NB4 (cell line): ENCODE measurements around the gene MOB3C.

ENCODE experiments used
- MYC ChIP-seq: IDR thresholded peaks from 2 replicates; pipeline ENCODE4 v1.6.1; 2011; ENCODE audit warnings: low read depth, low read length
- TF ChIP-seq, protein P1 (sequence below): IDR thresholded peaks from one replicate; pipeline ENCODE4 v1.5.1; 2012; ENCODE audit warnings: low read depth, low read length
- TF ChIP-seq, protein P2 (sequence below): IDR thresholded peaks from 2 replicates; pipeline ENCODE4 v1.6.1; 2011; ENCODE audit warnings: low read depth, low read length

DNA sequence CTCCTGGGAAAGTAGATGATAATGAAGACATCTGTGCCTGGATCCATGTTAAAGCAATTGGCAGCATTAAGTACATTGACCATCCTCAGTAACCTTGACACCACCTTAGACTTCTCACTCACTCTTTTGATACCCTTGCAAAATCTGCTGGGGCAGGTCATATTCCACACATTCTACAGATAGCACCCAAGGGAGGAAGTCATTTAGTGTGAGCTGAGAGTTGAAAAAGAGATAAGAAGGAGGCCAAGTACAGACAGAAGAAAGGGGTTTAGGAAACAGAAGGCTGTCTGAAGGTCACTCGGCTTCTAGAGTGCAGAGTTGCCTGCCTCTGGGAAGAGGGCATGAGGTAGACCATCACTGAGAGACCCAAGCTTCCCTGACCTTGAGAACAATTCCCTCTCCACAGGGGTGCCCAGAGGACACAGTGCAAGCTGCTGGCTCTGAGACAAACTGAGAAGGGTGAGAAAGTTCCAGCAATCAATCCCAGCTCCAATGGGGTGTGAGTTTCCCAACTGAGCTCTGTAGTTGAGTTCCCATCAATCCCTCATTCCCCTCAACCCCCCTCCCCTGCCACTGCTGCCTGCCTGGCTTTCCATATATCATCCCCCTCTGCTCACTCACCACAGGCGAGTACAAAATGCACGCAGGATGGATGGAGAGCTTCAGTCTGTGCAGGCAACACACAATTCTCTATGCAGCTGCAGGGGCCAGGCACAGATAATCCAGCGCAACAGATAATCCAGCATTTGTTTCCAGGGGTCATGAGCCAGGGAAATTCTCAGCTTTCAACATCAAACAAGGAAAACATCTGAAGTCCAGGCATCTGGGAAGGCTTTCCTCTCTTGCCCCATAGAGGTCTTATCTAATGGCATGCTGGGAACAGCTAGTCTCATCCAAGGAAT lies 7.4 kb upstream of the MOB3C start:
- TF ChIP-seq, protein P1, sequence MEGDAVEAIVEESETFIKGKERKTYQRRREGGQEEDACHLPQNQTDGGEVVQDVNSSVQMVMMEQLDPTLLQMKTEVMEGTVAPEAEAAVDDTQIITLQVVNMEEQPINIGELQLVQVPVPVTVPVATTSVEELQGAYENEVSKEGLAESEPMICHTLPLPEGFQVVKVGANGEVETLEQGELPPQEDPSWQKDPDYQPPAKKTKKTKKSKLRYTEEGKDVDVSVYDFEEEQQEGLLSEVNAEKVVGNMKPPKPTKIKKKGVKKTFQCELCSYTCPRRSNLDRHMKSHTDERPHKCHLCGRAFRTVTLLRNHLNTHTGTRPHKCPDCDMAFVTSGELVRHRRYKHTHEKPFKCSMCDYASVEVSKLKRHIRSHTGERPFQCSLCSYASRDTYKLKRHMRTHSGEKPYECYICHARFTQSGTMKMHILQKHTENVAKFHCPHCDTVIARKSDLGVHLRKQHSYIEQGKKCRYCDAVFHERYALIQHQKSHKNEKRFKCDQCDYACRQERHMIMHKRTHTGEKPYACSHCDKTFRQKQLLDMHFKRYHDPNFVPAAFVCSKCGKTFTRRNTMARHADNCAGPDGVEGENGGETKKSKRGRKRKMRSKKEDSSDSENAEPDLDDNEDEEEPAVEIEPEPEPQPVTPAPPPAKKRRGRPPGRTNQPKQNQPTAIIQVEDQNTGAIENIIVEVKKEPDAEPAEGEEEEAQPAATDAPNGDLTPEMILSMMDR = no peak
- no peak for TF ChIP-seq MYC
- TF ChIP-seq, protein P2, sequence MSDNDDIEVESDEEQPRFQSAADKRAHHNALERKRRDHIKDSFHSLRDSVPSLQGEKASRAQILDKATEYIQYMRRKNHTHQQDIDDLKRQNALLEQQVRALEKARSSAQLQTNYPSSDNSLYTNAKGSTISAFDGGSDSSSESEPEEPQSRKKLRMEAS = no peak
